Loucy (cell line): ENCODE data around the gene CD38.

Experiments used
- H2AFZ ChIP-seq: fragments of 200-600 bp; sonication (generic); 2 replicates; pipeline ENCODE4 v1.6.0; 2016; ENCODE audit warnings: antibody characterized with exemption, mild to moderate bottlenecking, low read length, moderate library complexity
- H3F3A ChIP-seq: fragments of 200-600 bp; 2 replicates; pipeline ENCODE4 v1.6.0; 2016; ENCODE audit warnings: antibody characterized with exemption, low read depth, mild to moderate bottlenecking
- H3K27me3 ChIP-seq: fragments of 200-600 bp; sonication (generic); 2 replicates; pipeline ENCODE4 v1.6.1; 2014; ENCODE audit warnings: low read length, mild to moderate bottlenecking; ENCODE audit not compliant: insufficient read depth, poor library complexity, severe bottlenecking
- H3K36me3 ChIP-seq: fragments of 200-600 bp; sonication (generic); 2 replicates; pipeline ENCODE4 v1.6.1; 2016; ENCODE audit warnings: low read length; ENCODE audit not compliant: insufficient read depth
- H3K4me1 ChIP-seq: fragments of 200-600 bp; sonication (generic); 2 replicates; pipeline ENCODE4 v1.5.1; 2014; ENCODE audit warnings: low read length, mild to moderate bottlenecking; ENCODE audit not compliant: insufficient read depth, poor library complexity, severe bottlenecking
- H3K4me2 ChIP-seq: fragments of 200-600 bp; sonication (generic); 2 replicates; pipeline ENCODE4 v1.6.0; 2014; ENCODE audit warnings: antibody characterized with exemption, low read length, low read depth, mild to moderate bottlenecking; ENCODE audit not compliant: poor library complexity, severe bottlenecking
- H3K4me3 ChIP-seq: fragments of 200-600 bp; sonication (generic); 2 replicates; pipeline ENCODE4 v1.5.1; 2014; ENCODE audit warnings: low read length, mild to moderate bottlenecking, mixed read lengths; ENCODE audit not compliant: poor library complexity, severe bottlenecking
- H3K79me2 ChIP-seq: fragments of 200-600 bp; sonication (generic); 2 replicates; pipeline ENCODE4 v1.6.1; 2014; ENCODE audit warnings: low read length; ENCODE audit not compliant: insufficient read depth
- H3K9ac ChIP-seq: fragments of 200-600 bp; sonication (generic); 2 replicates; pipeline ENCODE4 v1.6.0; 2014; ENCODE audit warnings: mild to moderate bottlenecking, low read depth, low read length, moderate library complexity; ENCODE audit not compliant: poor library complexity, severe bottlenecking
- H3K9me2 ChIP-seq: fragments of 200-600 bp; sonication (generic); replicated peaks from 2 replicates; pipeline ENCODE4 v1.6.1; 2016; ENCODE audit warnings: low read depth, low read length, mixed read lengths
- H3K9me3 ChIP-seq: fragments of 200-600 bp; sonication (generic); 2 replicates; pipeline ENCODE4 v1.6.1; 2014; ENCODE audit warnings: mild to moderate bottlenecking, antibody characterized with exemption, low read length, low read depth; ENCODE audit not compliant: insufficient read depth
- H4K20me1 ChIP-seq: fragments of 200-600 bp; sonication (generic); 2 replicates; pipeline ENCODE4 v1.6.0; 2014; ENCODE audit warnings: antibody characterized with exemption, low read length, mild to moderate bottlenecking; ENCODE audit not compliant: insufficient read depth, poor library complexity, severe bottlenecking
- CTCF ChIP-seq: fragments of 200-600 bp; sonication (generic); conservative IDR thresholded peaks from 2 replicates; pipeline ENCODE4 v1.5.1; 2014; ENCODE audit warnings: mild to moderate bottlenecking, antibody characterized with exemption, low read length
- EZH2phosphoT487 ChIP-seq: fragments of 200-600 bp; IDR thresholded peaks from 2 replicates; pipeline ENCODE4 v1.6.1; 2018; ENCODE audit warnings: antibody characterized with exemption, mild to moderate bottlenecking, moderate library complexity, borderline replicate concordance

The CD38 gene

GRCh38 chr4:15890246-15890829, 112.2 kb downstream of the CD38 start:
- no peak overlapping the region for H3K4me3 ChIP-seq
- H4K20me1 ChIP-seq: no peaks in the 10 kb centered on the region
- no peak overlapping the region for H3K9ac ChIP-seq
- H3F3A ChIP-seq: no peaks in the 10 kb centered on the region
- H3K4me1 ChIP-seq: peaks cover 5% of the 10 kb centered on the region
- no peak for TF ChIP-seq CTCF
- TF ChIP-seq EZH2phosphoT487: no peak
- no peaks in the 10 kb centered on the region for H3K36me3 ChIP-seq
- H3K9me3 ChIP-seq: no peaks in the 10 kb centered on the region
- H3K27me3 ChIP-seq: no peaks in the 10 kb centered on the region
- no peaks in the 10 kb centered on the region for H3K79me2 ChIP-seq
- no peak overlapping the region for H2AFZ ChIP-seq
- no peaks in the 10 kb centered on the region for H3K9me2 ChIP-seq
- no peak overlapping the region for H3K4me2 ChIP-seq

- Histone ChIP-seq H4K20me1 (no peaks in the 10 kb centered on the region), H3K9ac (no peak overlapping the region), H3K9me3 (no peaks in the 10 kb centered on the region), H2AFZ (no peak overlapping the region), H3K4me1 (peaks cover 5% of the 10 kb centered on the region), H3K36me3 (no peaks in the 10 kb centered on the region), H3K4me3 (no peak overlapping the region), H3K27me3 (no peaks in the 10 kb centered on the region), H3K4me2 (no peak overlapping the region), H3K9me2 (no peaks in the 10 kb centered on the region), H3K79me2 (no peaks in the 10 kb centered on the region), H3F3A (no peaks in the 10 kb centered on the region)
- TF ChIP-seq CTCF (no peak), EZH2phosphoT487 (no peak)
These were observed 113.2 kb downstream of the CD38 start for GRCh38 chr4:15891312-15891711.

- no peak for TF ChIP-seq CTCF
- no peak for TF ChIP-seq EZH2phosphoT487
- H3F3A ChIP-seq: no peaks in the 10 kb centered on the region
- H3K9ac ChIP-seq: no peak overlapping the region
These were observed 115.8 kb downstream of the CD38 start for GRCh38 chr4:15893962-15894361.

More at GRCh38 chr4:15893962-15894361, 115.8 kb downstream of the CD38 start:
- Histone ChIP-seq H3K79me2 (no peaks in the 10 kb centered on the region), H3K4me2 (no peak overlapping the region), H3K9me3 (no peaks in the 10 kb centered on the region), H3K36me3 (no peaks in the 10 kb centered on the region), H3K27me3 (peaks cover 11% of the 10 kb centered on the region), H3K9me2 (no peaks in the 10 kb centered on the region), H3K4me1 (peaks cover 5% of the 10 kb centered on the region), H2AFZ (no peak overlapping the region), H4K20me1 (no peaks in the 10 kb centered on the region), H3K4me3 (no peak overlapping the region)
